ENCODE measurements around the gene TAX1BP1. TPM values are rescaled to one million over a fixed set of nuclear protein-coding genes. Genes with fewer than 3 reads are reported as not detected.

TAX1BP1 gene
- total and polyA plus RNA-seq, 2 of the 13 experiments (the other 11 are each of a cell fraction or from before 2014, with no cell fraction given), result 95.2 to 98.9 TPM

GRCh38 chr7:27739909-27740448 lies at the start of gene TAX1BP1 (continued):
- no peak for TF ChIP-seq ZNF580 (CRISPR knock-in tag; IDR thresholded peaks at IDR 0.05; ENCODE audit: borderline replicate concordance, low read depth)
- no peak for TF ChIP-seq ZUFSP (CRISPR knock-in tag; IDR thresholded peaks at IDR 0.05; ENCODE audit: borderline replicate concordance)
- TF ChIP-seq ZNF230 (CRISPR knock-in tag; IDR thresholded peaks at IDR 0.05), result 0 out of 2 replicates have a peak, but pooled peaks have one; percentile 64
- no peak; the same call in 1 of the 2 replicates for TF ChIP-seq ZNF549 (CRISPR knock-in tag; IDR thresholded peaks at IDR 0.05)
- TF ChIP-seq ZNF331 (CRISPR knock-in tag; IDR thresholded peaks at IDR 0.05), result peak; percentile 32; the same call in 1 of the 2 replicates
- TF ChIP-seq TARDBP (CRISPR knock-in tag; IDR thresholded peaks at IDR 0.05), result 0 out of 2 replicates have a peak, but pooled peaks have one; percentile 15
- TF ChIP-seq ZBTB7A (CRISPR knock-in tag; IDR thresholded peaks at IDR 0.05), result no peak
- TF ChIP-seq ZNF333 (CRISPR knock-in tag; IDR thresholded peaks at IDR 0.05; ENCODE audit: borderline replicate concordance), result no peak
- 0 out of 2 replicates have a peak, but pooled peaks have one; percentile 19 for TF ChIP-seq ESRRA (CRISPR knock-in tag; IDR thresholded peaks at IDR 0.05; ENCODE audit: low read depth)
- TF ChIP-seq NPAS2 (CRISPR knock-in tag; IDR thresholded peaks at IDR 0.05; ENCODE audit: borderline replicate concordance), result no peak
- TF ChIP-seq U2AF1 (optimal IDR thresholded peaks at IDR 0.05; ENCODE audit: low read depth, low read length), result no peak
- peak; percentile 62; the same call in 1 of the 2 replicates for TF ChIP-seq ZNF350 (CRISPR knock-in tag; IDR thresholded peaks at IDR 0.05; ENCODE audit: borderline replicate concordance, low read depth)
- TF ChIP-seq SP1 (IDR thresholded peaks at IDR 0.05), result no peak
- peak; percentile 73; the same call in 1 of the 2 replicates for TF ChIP-seq SP1 (CRISPR knock-in tag; IDR thresholded peaks at IDR 0.05)
- TF ChIP-seq PHF8 (CRISPR knock-in tag; IDR thresholded peaks at IDR 0.05), result peak; percentile 89
- no peak for TF ChIP-seq BATF2 (CRISPR knock-in tag; IDR thresholded peaks at IDR 0.05)
- no peak for TF ChIP-seq PAF1 (CRISPR knock-in tag; IDR thresholded peaks at IDR 0.05)
- TF ChIP-seq ZNF883 (CRISPR knock-in tag; IDR thresholded peaks at IDR 0.05; ENCODE audit: not compliant biosample characterization), result no peak
- TF ChIP-seq ZNF282 (IDR thresholded peaks at IDR 0.05; ENCODE audit: partially characterized antibody), result no peak
- TF ChIP-seq CBX2 (IDR thresholded peaks at IDR 0.05; ENCODE audit: low read depth, low read length), result no peak
- no peak for TF ChIP-seq CBX2 (CRISPR knock-in tag; IDR thresholded peaks at IDR 0.05; ENCODE audit: low read depth)
- no peak for TF ChIP-seq IKZF4 (CRISPR knock-in tag; IDR thresholded peaks at IDR 0.05; ENCODE audit: borderline replicate concordance, low read depth, not compliant biosample characterization)
- no peak for TF ChIP-seq ZFP82 (CRISPR knock-in tag; IDR thresholded peaks at IDR 0.05; ENCODE audit: borderline replicate concordance)
- no peak for TF ChIP-seq ZIK1 (CRISPR knock-in tag; IDR thresholded peaks at IDR 0.05; ENCODE audit: borderline replicate concordance, low read depth)
- no peak for TF ChIP-seq HIC2 (CRISPR knock-in tag; IDR thresholded peaks at IDR 0.05; ENCODE audit: low read depth)
- no peak for TF ChIP-seq HOXA7 (CRISPR knock-in tag; IDR thresholded peaks at IDR 0.05)
- TF ChIP-seq FLYWCH1 (CRISPR knock-in tag; IDR thresholded peaks at IDR 0.05), result 0 out of 2 replicates have a peak, but pooled peaks have one; percentile 72
- TF ChIP-seq ZNF672 (CRISPR knock-in tag; IDR thresholded peaks at IDR 0.05), result no peak
